HEK293 (cell line): ENCODE measurements around the gene EBLN2.

ENCODE experiments used
- MYNN ChIP-seq: fragments of 450-650 bp; formaldehyde crosslinking; IDR thresholded peaks from 2 replicates; pipeline ENCODE4 v1.5.1; 2016; ENCODE audit warnings: missing biosample characterization, missing genetic modification characterization, borderline replicate concordance
- YY1 ChIP-seq: fragments of 450-650 bp; formaldehyde crosslinking; IDR thresholded peaks from 2 replicates; pipeline ENCODE4 v1.5.1; 2018; ENCODE audit warnings: missing biosample characterization, missing genetic modification characterization
- ZNF266 ChIP-seq: fragments of 450-650 bp; formaldehyde crosslinking; IDR thresholded peaks from 2 replicates; pipeline ENCODE4 v1.5.1; 2016; ENCODE audit warnings: missing biosample characterization, missing genetic modification characterization, low read depth
- ZNF274 ChIP-seq, 2 experiments: fragments of 200-500 bp in 1 of 2; fragments of 450-650 bp in 1 of 2; sonication (Bioruptor generic) in 1 of 2; formaldehyde crosslinking in 1 of 2; IDR thresholded peaks; 2 replicates each; pipeline versions ENCODE4 v1.5.1 to v1.6.1; 2014 to 2016; ENCODE audit warnings: borderline replicate concordance in 1 of 2, inconsistent platforms in 1 of 2, low read length in 1 of 2, missing biosample characterization in 1 of 2, missing genetic modification characterization in 1 of 2
- ZNF549 ChIP-seq: fragments of 450-650 bp; IDR thresholded peaks from 2 replicates; pipeline ENCODE4 v1.5.1; 2018; ENCODE audit warnings: missing biosample characterization, missing genetic modification characterization, mild to moderate bottlenecking, inconsistent platforms, moderate library complexity
- TF ChIP-seq, protein P1 (sequence below): fragments of 450-650 bp; formaldehyde crosslinking; IDR thresholded peaks from 2 replicates; pipeline ENCODE4 v1.5.1; 2016; ENCODE audit warnings: missing biosample characterization, missing genetic modification characterization

DNA sequence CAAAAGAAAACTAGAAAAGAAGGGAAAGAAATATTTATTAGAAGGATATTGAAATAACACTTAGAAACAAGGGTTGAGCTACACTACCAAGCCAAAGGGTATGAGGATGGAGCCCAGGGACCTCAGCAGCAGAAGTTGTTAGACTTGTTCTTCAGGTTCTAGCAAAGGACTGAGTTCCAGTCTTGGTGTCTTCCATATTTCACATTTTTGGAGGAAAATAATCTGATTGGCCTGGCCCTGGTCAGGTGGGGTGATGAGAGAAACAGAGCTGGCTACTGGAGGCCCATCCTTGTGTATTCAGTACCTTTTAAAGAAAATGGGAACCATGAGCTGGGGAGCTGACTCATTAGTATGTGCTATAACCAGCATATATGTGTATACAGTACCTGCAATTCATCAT is 36.6 kb upstream of the EBLN2 start:
- TF ChIP-seq ZNF274 (IDR thresholded peaks at IDR 0.05; ENCODE audit: low read length) (no peak), ZNF274 (tag by site-specific recombination; IDR thresholded peaks at IDR 0.05; ENCODE audit: borderline replicate concordance) (no peak), ZNF549 (tag by site-specific recombination) (no peak), MYNN (tag by site-specific recombination) (no peak), YY1 (tag by site-specific recombination) (no peak), ZNF266 (tag by site-specific recombination) (no peak)
- TF ChIP-seq, protein P1, sequence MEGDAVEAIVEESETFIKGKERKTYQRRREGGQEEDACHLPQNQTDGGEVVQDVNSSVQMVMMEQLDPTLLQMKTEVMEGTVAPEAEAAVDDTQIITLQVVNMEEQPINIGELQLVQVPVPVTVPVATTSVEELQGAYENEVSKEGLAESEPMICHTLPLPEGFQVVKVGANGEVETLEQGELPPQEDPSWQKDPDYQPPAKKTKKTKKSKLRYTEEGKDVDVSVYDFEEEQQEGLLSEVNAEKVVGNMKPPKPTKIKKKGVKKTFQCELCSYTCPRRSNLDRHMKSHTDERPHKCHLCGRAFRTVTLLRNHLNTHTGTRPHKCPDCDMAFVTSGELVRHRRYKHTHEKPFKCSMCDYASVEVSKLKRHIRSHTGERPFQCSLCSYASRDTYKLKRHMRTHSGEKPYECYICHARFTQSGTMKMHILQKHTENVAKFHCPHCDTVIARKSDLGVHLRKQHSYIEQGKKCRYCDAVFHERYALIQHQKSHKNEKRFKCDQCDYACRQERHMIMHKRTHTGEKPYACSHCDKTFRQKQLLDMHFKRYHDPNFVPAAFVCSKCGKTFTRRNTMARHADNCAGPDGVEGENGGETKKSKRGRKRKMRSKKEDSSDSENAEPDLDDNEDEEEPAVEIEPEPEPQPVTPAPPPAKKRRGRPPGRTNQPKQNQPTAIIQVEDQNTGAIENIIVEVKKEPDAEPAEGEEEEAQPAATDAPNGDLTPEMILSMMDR (tag by site-specific recombination), result no peak
